ENCODE results near the gene PRSS8. TPM values are rescaled to one million over a fixed set of nuclear protein-coding genes. Genes with fewer than 3 reads are reported as not detected.

Gene PRSS8
- total and polyA plus RNA-seq, 3 donors from 2014 or later = 0.74 to 1.5 (median 0.79) TPM

DNA sequence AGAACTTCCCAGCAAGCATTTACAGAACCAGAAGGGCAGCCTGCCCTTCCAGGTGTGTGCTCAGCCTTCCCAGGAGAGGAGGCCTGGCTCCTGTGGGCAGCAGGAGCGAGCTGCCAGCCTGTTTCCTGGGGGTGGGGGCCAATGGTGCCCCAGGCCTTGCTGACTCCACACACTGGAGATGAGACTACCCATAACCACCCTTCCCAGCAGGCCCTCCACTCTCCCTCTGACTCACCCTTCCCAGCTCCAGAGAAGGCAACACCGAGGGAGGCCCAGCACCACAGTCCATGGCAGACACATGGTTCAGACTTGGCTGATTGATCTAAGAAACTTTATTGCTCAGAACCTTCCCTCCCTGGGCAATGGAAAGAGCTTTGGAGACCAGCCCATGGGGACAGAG is 45.0 kb downstream of the PRSS8 start:
- H3K27me3 ChIP-seq = no peaks in the 10 kb centered on the region

DNA sequence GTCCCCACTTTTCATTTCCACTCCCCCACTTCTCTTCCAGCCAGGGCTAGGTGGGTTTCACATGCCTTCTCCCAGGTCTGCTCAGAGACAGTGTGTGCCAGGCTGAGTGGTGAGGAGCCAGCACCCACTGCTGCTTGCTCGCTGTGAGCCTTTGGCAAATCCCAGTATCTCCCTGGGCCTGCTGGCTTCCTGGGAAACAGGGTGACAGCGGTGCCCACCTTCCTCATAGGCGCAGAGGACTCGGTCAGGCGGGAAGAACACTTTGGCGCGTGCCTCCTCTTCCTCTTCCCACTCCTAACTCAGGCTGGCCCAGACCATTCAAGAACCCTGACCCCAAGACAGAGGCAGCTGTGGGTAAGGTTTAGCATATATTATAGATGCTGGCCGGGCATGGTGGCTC is 46.3 kb downstream of the PRSS8 start:
- no peaks in the 10 kb centered on the region for H3K36me3 ChIP-seq (ENCODE audit: low read depth, missing control alignments)
- no peak for TF ChIP-seq POLR2A (IDR thresholded peaks at IDR 0.05)
- TF ChIP-seq, protein P1, sequence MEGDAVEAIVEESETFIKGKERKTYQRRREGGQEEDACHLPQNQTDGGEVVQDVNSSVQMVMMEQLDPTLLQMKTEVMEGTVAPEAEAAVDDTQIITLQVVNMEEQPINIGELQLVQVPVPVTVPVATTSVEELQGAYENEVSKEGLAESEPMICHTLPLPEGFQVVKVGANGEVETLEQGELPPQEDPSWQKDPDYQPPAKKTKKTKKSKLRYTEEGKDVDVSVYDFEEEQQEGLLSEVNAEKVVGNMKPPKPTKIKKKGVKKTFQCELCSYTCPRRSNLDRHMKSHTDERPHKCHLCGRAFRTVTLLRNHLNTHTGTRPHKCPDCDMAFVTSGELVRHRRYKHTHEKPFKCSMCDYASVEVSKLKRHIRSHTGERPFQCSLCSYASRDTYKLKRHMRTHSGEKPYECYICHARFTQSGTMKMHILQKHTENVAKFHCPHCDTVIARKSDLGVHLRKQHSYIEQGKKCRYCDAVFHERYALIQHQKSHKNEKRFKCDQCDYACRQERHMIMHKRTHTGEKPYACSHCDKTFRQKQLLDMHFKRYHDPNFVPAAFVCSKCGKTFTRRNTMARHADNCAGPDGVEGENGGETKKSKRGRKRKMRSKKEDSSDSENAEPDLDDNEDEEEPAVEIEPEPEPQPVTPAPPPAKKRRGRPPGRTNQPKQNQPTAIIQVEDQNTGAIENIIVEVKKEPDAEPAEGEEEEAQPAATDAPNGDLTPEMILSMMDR (IDR thresholded peaks at IDR 0.05) = no peak
- H3K9me3 ChIP-seq = no peaks in the 10 kb centered on the region
- no peak overlapping the region for H3K4me3 ChIP-seq
- no peak for DNase-seq
- H3K27me3 ChIP-seq = no peaks in the 10 kb centered on the region
- H3K27ac ChIP-seq = no peak overlapping the region
- intact Hi-C loops (cut with DNase I; ENCODE audit: low total_unique reads) = loop anchor here (10.0 kb wide), 1 partner anchor 56 kb away; no protein-coding TSS in a partner anchor
- 96% methylated on average over 8 of the region's 8 CpGs for WGBS, 2 donors
- H3K4me1 ChIP-seq = peaks cover 13% of the 10 kb centered on the region

More for the DNA sequence above, 45.0 kb downstream of the PRSS8 start:
- 95 to 100% methylated on average over 1 to 2 of the region's 2 CpGs for WGBS, 2 donors
- DNase-seq = no peak
- no peak overlapping the region for H3K4me3 ChIP-seq
- intact Hi-C loops (cut with DNase I; ENCODE audit: low total_unique reads) = no loop called here
- no peaks in the 10 kb centered on the region for H3K36me3 ChIP-seq (ENCODE audit: low read depth, missing control alignments)
- H3K4me1 ChIP-seq = peaks cover 6% of the 10 kb centered on the region
- no peak for TF ChIP-seq POLR2A (IDR thresholded peaks at IDR 0.05)
- TF ChIP-seq, protein P1 (IDR thresholded peaks at IDR 0.05) = no peak
- no peak overlapping the region for H3K27ac ChIP-seq
- no peaks in the 10 kb centered on the region for H3K9me3 ChIP-seq

DNA sequence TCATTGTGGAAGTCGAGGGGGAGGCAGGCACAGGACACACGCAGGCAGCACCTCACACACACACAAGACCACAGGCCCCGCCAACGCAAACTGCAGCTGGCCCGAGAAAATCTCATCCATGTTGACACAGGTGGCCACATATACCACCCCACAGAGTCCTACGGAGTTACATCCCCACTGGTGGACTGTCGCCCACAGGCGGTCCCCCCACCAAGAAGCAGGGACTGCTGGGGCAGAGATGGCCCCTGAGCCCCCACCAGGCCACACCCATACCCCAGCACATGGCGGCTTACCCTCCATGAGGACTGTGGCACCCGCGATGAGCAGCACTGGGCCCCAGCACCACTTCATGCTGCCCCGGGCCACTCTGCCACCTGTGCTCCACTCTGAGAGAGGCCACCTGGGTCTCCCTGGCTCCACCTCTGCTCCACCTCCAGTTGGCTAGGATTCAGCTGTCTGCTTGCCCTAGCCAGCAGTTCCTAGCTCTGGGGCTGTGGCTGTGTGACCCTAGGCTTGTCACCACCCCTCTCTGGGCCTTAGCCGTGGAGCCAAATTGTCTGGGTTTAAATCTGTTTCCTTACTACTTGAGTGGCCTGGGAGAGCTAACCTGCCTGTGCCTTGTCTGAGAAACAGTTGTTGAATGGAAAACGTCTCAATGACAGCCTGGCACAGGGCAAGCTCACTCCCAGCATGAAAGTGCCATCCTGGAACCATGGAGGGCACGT is 46.9 kb downstream of the PRSS8 start, which contains the start of gene PRSS53:
PRSS53 (minus strand) TSS at position 485 of the 725 bp plus-strand sequence; CDS start at position 351, 134 bp downstream.
- DNase-seq = no peak
- H3K27ac ChIP-seq = no peak within 1 kb of the TSS
- intact Hi-C loops (cut with DNase I; ENCODE audit: low total_unique reads) = loop anchor here (10.0 kb wide), 1 partner anchor 56 kb away; no protein-coding TSS in a partner anchor

DNA sequence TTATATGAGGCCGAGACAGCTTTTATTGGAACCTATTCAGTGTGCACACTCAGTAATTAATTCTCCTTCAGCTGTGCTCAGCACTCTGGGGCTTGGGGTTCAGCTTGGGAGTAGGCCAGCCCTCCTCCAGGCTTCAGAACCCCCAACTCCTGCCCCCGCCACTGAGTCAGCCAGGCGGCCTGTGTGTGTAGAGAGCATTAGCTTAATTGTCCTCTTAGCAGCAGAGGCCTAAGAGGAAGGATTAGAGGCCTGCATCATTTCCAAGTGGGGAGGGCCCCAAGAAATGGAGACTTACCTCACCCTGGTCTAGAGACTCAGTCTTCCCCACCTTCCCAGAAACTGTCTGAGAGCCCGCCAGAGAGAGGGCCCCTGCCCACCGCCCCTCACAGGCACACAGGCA is 47.6 kb downstream of the PRSS8 start:
- DNase-seq = no peak
- no peaks in the 10 kb centered on the region for H3K9me3 ChIP-seq
- intact Hi-C loops (cut with DNase I; ENCODE audit: low total_unique reads) = loop anchor here (10.0 kb wide), 1 partner anchor 57 kb away; no protein-coding TSS in a partner anchor
- no peaks in the 10 kb centered on the region for H3K27me3 ChIP-seq
- no peaks in the 10 kb centered on the region for H3K36me3 ChIP-seq (ENCODE audit: low read depth, missing control alignments)
- H3K4me3 ChIP-seq = no peak overlapping the region
- WGBS, 2 donors = 75 to 92% methylated on average over 3 to 5 of the region's 5 CpGs
- TF ChIP-seq, protein P1 (IDR thresholded peaks at IDR 0.05) = no peak
- no peak for TF ChIP-seq POLR2A (IDR thresholded peaks at IDR 0.05)
- peaks cover 19% of the 10 kb centered on the region for H3K4me1 ChIP-seq
- no peak overlapping the region for H3K27ac ChIP-seq

More for the DNA sequence above, 46.9 kb downstream of the PRSS8 start, which contains the start of gene PRSS53:
- Histone ChIP-seq H3K27me3 (no peaks in the 10 kb centered on the region), H3K4me3 (no peak within 1 kb of the TSS), H3K9me3 (no peaks in the 10 kb centered on the region), H3K36me3 (ENCODE audit: low read depth, missing control alignments) (no peaks in the 10 kb centered on the region), H3K4me1 (peaks cover 18% of the 10 kb centered on the region)
- WGBS, 2 donors = 76 to 80% methylated on average over 8 to 15 of the region's 15 CpGs
- TF ChIP-seq, protein P1 (IDR thresholded peaks at IDR 0.05) = no peak
